Measurements from ENCODE around the gene LINC00632. TPM values are rescaled to one million over a fixed set of nuclear protein-coding genes. Genes with fewer than 3 reads are reported as not detected.

LINC00632 gene
- polyA plus RNA-seq, 1 experiment: 54.3 TPM

GRCh38 chrX:140764401-140764919 lies 54.9 kb downstream of the LINC00632 start:
- DNase-seq (ENCODE audit: low read depth): no peak
- Histone ChIP-seq H3K4me3 (ENCODE audit: low read depth, low read length) (peak overlapping the region; percentile 64), H3K36me3 (ENCODE audit: control insufficient read depth, insufficient read depth, low read length) (no peaks in the 10 kb centered on the region), H3K27me3 (ENCODE audit: control insufficient read depth, insufficient read depth, low read length) (no peaks in the 10 kb centered on the region)
- TF ChIP-seq, protein P1, sequence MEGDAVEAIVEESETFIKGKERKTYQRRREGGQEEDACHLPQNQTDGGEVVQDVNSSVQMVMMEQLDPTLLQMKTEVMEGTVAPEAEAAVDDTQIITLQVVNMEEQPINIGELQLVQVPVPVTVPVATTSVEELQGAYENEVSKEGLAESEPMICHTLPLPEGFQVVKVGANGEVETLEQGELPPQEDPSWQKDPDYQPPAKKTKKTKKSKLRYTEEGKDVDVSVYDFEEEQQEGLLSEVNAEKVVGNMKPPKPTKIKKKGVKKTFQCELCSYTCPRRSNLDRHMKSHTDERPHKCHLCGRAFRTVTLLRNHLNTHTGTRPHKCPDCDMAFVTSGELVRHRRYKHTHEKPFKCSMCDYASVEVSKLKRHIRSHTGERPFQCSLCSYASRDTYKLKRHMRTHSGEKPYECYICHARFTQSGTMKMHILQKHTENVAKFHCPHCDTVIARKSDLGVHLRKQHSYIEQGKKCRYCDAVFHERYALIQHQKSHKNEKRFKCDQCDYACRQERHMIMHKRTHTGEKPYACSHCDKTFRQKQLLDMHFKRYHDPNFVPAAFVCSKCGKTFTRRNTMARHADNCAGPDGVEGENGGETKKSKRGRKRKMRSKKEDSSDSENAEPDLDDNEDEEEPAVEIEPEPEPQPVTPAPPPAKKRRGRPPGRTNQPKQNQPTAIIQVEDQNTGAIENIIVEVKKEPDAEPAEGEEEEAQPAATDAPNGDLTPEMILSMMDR (IDR thresholded peaks at IDR 0.05; ENCODE audit: insufficient read depth, low read depth, low read length): no peak
- ChIA-PET CTCF (interaction anchor here (0.6 kb wide), 1 partner anchor 12 kb away, joined by 3 read pairs; no protein-coding TSS in a partner anchor), POLR2A (no interaction called here)

DNA sequence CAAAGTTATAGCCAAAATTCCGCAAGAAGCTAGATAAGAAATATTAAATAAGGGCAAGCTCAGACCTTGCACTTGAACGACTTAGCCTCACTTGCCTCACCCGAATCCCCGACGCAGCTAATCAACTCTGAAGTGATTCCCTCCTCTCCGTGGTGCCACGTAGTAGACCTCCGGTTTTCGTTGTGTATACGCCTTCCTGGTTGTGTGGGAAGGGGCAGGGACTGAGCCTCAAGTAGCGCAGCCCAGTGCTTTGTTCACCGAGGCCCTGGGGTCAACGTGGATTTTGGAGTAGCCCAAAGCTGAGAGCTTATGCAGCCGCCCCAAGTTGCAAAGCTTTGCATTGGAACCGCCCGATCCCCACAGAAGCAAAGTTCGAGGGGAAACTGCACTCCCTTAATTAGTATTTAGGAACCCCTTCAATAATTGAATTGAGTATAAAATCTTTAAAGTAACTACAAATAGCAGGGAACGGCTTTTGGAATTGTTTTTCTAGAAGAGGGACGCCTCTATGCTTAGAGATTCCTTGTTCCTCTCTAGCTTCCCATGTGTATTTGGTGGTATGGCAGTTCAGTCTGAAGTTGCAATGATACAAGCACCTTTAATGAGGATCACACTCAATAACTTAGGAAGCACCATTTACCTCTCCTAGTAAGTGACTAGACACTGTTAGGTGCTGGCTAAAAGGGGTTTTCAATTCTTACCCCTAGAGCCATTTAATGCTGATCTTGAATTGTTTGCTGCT lies 55.7 kb downstream of the LINC00632 start:
- DNase-seq (ENCODE audit: low read depth): no peak

GRCh38 chrX:140766024-140766611 lies 56.6 kb downstream of the LINC00632 start:
- ChIA-PET CTCF (interaction anchor here (1.3 kb wide), 1 partner anchor 10 kb away, joined by 3 read pairs; no protein-coding TSS in a partner anchor), POLR2A (interaction anchor here (1.1 kb wide), 1 partner anchor 1208 kb away, joined by 4 read pairs; no protein-coding TSS in a partner anchor)
- no peaks in the 10 kb centered on the region for H3K36me3 ChIP-seq (ENCODE audit: control insufficient read depth, insufficient read depth, low read length)
- peak overlapping the region; percentile 64 for H3K4me3 ChIP-seq (ENCODE audit: low read depth, low read length)
- DNase-seq (ENCODE audit: low read depth): no peak
- TF ChIP-seq, protein P1 (IDR thresholded peaks at IDR 0.05; ENCODE audit: insufficient read depth, low read depth, low read length): peak; percentile 67
- no peaks in the 10 kb centered on the region for H3K27me3 ChIP-seq (ENCODE audit: control insufficient read depth, insufficient read depth, low read length)

More for the DNA sequence above, 55.7 kb downstream of the LINC00632 start:
- POLR2A ChIA-PET: interaction anchor here (1.1 kb wide), 1 partner anchor 1209 kb away, joined by 4 read pairs; no protein-coding TSS in a partner anchor
- TF ChIP-seq, protein P1 (IDR thresholded peaks at IDR 0.05; ENCODE audit: insufficient read depth, low read depth, low read length): no peak
- H3K4me3 ChIP-seq (ENCODE audit: low read depth, low read length): peak overlapping the region; percentile 64
- no peaks in the 10 kb centered on the region for H3K27me3 ChIP-seq (ENCODE audit: control insufficient read depth, insufficient read depth, low read length)
- H3K36me3 ChIP-seq (ENCODE audit: control insufficient read depth, insufficient read depth, low read length): no peaks in the 10 kb centered on the region
- CTCF ChIA-PET: interaction anchor here (1.3 kb wide), 1 partner anchor 9 kb away, joined by 3 read pairs; no protein-coding TSS in a partner anchor

DNA sequence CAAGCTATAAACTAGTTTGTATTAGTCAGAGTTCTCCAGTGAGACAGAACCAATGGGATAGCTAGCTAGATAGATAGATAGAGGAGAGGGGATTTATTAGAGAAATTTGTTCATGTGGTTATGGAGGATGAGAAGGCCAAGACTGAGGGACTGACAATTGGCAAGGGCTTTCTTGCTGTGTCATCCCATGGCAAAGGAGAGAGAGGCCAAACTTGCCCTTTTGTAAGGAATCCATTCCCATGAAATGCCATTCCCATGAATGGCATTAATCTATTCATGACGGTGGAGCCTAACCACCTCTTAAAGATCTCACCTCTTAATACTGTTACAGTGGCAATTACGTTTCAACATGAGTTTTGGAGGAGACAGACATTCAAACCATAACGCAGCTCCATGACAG lies 58.1 kb downstream of the LINC00632 start:
- CTCF ChIA-PET: no interaction called here

More for the DNA sequence above, 58.1 kb downstream of the LINC00632 start:
- TF ChIP-seq, protein P1 (IDR thresholded peaks at IDR 0.05; ENCODE audit: insufficient read depth, low read depth, low read length): no peak
- POLR2A ChIA-PET: no interaction called here
- H3K27me3 ChIP-seq (ENCODE audit: control insufficient read depth, insufficient read depth, low read length): no peaks in the 10 kb centered on the region
- H3K4me3 ChIP-seq (ENCODE audit: low read depth, low read length): no peak overlapping the region
- no peak for DNase-seq (ENCODE audit: low read depth)
- no peaks in the 10 kb centered on the region for H3K36me3 ChIP-seq (ENCODE audit: control insufficient read depth, insufficient read depth, low read length)
